ENCODE data around the gene GAL3ST1. TPM values are rescaled to one million over a fixed set of nuclear protein-coding genes. Genes with fewer than 3 reads are reported as not detected.

Gene GAL3ST1
- total and polyA plus RNA-seq, 10 of the 15 experiments (the other 5 are each of a cell fraction or from before 2014, with no cell fraction given): not detected

DNA sequence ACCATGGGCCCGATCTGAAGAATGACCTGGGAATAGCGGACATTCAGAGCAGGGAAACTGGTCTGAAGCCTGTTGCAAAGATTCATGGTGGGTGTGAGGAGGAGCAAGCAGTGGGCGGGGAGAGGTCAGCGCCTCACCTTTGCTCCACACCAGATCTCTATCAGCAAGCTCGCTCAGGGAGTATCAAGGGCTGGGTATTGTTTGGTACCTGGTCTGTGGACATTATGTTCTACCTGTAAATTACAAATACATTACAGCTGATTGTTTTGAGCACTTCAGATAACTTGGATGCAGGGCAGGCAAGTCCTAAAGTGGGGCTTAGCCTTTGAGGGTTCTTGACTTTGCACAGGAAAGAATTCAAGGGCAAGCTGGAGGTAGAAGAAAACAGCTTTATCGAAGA, 58.2 kb downstream of the GAL3ST1 start:
- Histone ChIP-seq H3K27me3 (replicated peaks in 1 of 2; ENCODE audit: control insufficient read depth in 2 of 2, insufficient read depth in 2 of 2, low read length in 1 of 2) (peaks cover 0 to 2% of the 10 kb centered on the region in 2 experiments; a peak in 1 of 4 replicates), H3K4me1 (ENCODE audit: control insufficient read depth, insufficient read depth, low read length) (no peaks in the 10 kb centered on the region), H4K20me1 (ENCODE audit: control insufficient read depth, insufficient read depth) (no peaks in the 10 kb centered on the region), H3K9ac (ENCODE audit: control insufficient read depth, insufficient read depth, low read length) (no peak overlapping the region), H3K4me2 (ENCODE audit: control insufficient read depth, insufficient read depth) (no peak overlapping the region), H3K27ac (ENCODE audit: control insufficient read depth, insufficient read depth) (no peak overlapping the region), H3K36me3 (ENCODE audit: control insufficient read depth in 2 of 2, insufficient read depth in 2 of 2, low read length in 1 of 2) (no peaks in the 10 kb centered on the region), H3K9me3 (replicated peaks; ENCODE audit: control insufficient read depth, insufficient read depth, low read length) (no peaks in the 10 kb centered on the region), H3K79me2 (ENCODE audit: control insufficient read depth, insufficient read depth, low read length) (no peaks in the 10 kb centered on the region), H2AFZ (ENCODE audit: control insufficient read depth, low read depth, low read length) (no peak overlapping the region), H3K4me3 (no peak overlapping the region)
- DNase-seq (ENCODE audit: low read depth, low spot score): no peak
- 16% methylated on average over 6 of the region's 6 CpGs for WGBS (ENCODE audit: insufficient coverage, insufficient replicate concordance, low lambda C conversion rate, missing lambda C conversion rate)
- no peak for TF ChIP-seq SMAD5 (IDR thresholded peaks at IDR 0.05; ENCODE audit: low read depth)
- ATAC-seq: no peak
- in situ Hi-C loops (cut with MboI) (no loop called here), intact Hi-C loops (cut with micrococcal nuclease; ENCODE audit: unreplicated experiment) (no loop called here)
- ChIA-PET SMC1A (ENCODE audit: uncharacterized antibody, unreplicated experiment) (no interaction called here), RAD21 (ENCODE audit: unreplicated experiment) (no interaction called here), CTCF (interaction anchor here (1.6 kb wide), 1 partner anchor 47 kb away, joined by 3 read pairs; no protein-coding TSS in a partner anchor), POLR2A (no interaction called here)
- FAIRE-seq: no peak
- BruUV-seq (replicated peaks): no TSS peak

DNA sequence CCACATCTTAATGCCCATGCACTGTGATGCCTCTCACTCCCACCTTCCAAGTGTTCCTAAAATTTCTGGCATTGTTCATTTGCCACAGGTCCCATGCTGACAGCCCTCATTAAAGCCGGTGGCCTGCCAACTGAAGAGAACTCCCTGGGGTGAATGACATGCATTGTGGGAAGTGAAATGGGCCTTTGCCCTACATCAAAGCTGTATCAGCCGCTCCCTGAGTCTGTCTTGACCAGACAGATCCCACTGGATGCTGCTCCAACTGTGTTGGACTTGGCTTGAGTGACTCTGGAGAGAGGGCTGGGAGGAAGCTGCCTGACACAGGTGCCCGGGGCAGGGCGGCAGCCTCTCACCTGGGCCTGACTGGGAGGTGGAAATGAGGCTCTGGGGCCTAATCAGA, 60.2 kb downstream of the GAL3ST1 start:
- TF ChIP-seq TCF12 (IDR thresholded peaks at IDR 0.05; ENCODE audit: low read depth, low read length) (no peak), PAX5 (IDR thresholded peaks at IDR 0.05; ENCODE audit: borderline replicate concordance, low read depth, low read length) (no peak), RELA (IDR thresholded peaks at IDR 0.05; ENCODE audit: borderline replicate concordance, partially characterized antibody) (no peak), SMARCA5 (IDR thresholded peaks at IDR 0.05) (no peak), CEBPB (IDR thresholded peaks at IDR 0.05; ENCODE audit: borderline replicate concordance in 1 of 2, low read depth in 2 of 2, low read length in 2 of 2) (no peak), CHD4 (IDR thresholded peaks at IDR 0.05) (no peak), SPI1 (IDR thresholded peaks at IDR 0.05; ENCODE audit: borderline replicate concordance, insufficient read depth, low read depth, low read length) (no peak), NFYB (IDR thresholded peaks at IDR 0.05; ENCODE audit: insufficient read depth, low read depth, low read length) (no peak)
- TF ChIP-seq, protein P1, sequence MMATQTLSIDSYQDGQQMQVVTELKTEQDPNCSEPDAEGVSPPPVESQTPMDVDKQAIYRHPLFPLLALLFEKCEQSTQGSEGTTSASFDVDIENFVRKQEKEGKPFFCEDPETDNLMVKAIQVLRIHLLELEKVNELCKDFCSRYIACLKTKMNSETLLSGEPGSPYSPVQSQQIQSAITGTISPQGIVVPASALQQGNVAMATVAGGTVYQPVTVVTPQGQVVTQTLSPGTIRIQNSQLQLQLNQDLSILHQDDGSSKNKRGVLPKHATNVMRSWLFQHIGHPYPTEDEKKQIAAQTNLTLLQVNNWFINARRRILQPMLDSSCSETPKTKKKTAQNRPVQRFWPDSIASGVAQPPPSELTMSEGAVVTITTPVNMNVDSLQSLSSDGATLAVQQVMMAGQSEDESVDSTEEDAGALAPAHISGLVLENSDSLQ (IDR thresholded peaks at IDR 0.05): no peak
- TF ChIP-seq, protein P2, sequence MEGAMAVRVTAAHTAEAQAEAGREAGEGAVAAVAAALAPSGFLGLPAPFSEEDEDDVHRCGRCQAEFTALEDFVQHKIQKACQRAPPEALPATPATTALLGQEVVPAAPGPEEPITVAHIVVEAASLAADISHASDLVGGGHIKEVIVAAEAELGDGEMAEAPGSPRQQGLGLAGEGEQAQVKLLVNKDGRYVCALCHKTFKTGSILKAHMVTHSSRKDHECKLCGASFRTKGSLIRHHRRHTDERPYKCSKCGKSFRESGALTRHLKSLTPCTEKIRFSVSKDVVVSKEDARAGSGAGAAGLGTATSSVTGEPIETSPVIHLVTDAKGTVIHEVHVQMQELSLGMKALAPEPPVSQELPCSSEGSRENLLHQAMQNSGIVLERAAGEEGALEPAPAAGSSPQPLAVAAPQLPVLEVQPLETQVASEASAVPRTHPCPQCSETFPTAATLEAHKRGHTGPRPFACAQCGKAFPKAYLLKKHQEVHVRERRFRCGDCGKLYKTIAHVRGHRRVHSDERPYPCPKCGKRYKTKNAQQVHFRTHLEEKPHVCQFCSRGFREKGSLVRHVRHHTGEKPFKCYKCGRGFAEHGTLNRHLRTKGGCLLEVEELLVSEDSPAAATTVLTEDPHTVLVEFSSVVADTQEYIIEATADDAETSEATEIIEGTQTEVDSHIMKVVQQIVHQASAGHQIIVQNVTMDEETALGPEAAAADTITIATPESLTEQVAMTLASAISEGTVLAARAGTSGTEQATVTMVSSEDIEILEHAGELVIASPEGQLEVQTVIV (IDR thresholded peaks at IDR 0.05; ENCODE audit: borderline replicate concordance, partially characterized antibody): no peak
- intact Hi-C loops (cut with micrococcal nuclease; ENCODE audit: unreplicated experiment): no loop called here
- no peak overlapping the region for H2AFZ ChIP-seq (ENCODE audit: control insufficient read depth, low read depth, low read length)
- BruUV-seq (replicated peaks): no TSS peak
- ChIA-PET RAD21 (ENCODE audit: unreplicated experiment) (no interaction called here), CTCF (no interaction called here), SMC1A (ENCODE audit: uncharacterized antibody, unreplicated experiment) (interaction anchor here (0.7 kb wide), 1 partner anchor 38 kb away, joined by 3 read pairs; no protein-coding TSS in a partner anchor), POLR2A (no interaction called here)
- H3K4me1 ChIP-seq (ENCODE audit: control insufficient read depth, insufficient read depth, low read length): no peaks in the 10 kb centered on the region
- no peaks in the 10 kb centered on the region for H3K79me2 ChIP-seq (ENCODE audit: control insufficient read depth, insufficient read depth, low read length)
- H3K36me3 ChIP-seq (ENCODE audit: control insufficient read depth in 2 of 2, insufficient read depth in 2 of 2, low read length in 1 of 2): no peaks in the 10 kb centered on the region
- H3K4me2 ChIP-seq (ENCODE audit: control insufficient read depth, insufficient read depth): no peak overlapping the region
- no peaks in the 10 kb centered on the region for H4K20me1 ChIP-seq (ENCODE audit: control insufficient read depth, insufficient read depth)
- in situ Hi-C loops (cut with MboI): no loop called here
- DNase-seq (ENCODE audit: low read depth, low spot score) (no peak), FAIRE-seq (no peak), ATAC-seq (no peak)
- H3K9me3 ChIP-seq (replicated peaks; ENCODE audit: control insufficient read depth, insufficient read depth, low read length): no peaks in the 10 kb centered on the region
- peaks cover 0 to 2% of the 10 kb centered on the region in 2 experiments; a peak in 1 of 4 replicates for H3K27me3 ChIP-seq (replicated peaks in 1 of 2; ENCODE audit: control insufficient read depth in 2 of 2, insufficient read depth in 2 of 2, low read length in 1 of 2)
- no peak overlapping the region for H3K27ac ChIP-seq (ENCODE audit: control insufficient read depth, insufficient read depth)
- WGBS (ENCODE audit: insufficient coverage, insufficient replicate concordance, low lambda C conversion rate, missing lambda C conversion rate): 37% methylated on average over 4 of the region's 4 CpGs
- no peak overlapping the region for H3K4me3 ChIP-seq
- no peak overlapping the region for H3K9ac ChIP-seq (ENCODE audit: control insufficient read depth, insufficient read depth, low read length)

All from GM12878 (cell line).